ENCODE measurements around the gene CLEC20A.

Gene CLEC20A

DNA sequence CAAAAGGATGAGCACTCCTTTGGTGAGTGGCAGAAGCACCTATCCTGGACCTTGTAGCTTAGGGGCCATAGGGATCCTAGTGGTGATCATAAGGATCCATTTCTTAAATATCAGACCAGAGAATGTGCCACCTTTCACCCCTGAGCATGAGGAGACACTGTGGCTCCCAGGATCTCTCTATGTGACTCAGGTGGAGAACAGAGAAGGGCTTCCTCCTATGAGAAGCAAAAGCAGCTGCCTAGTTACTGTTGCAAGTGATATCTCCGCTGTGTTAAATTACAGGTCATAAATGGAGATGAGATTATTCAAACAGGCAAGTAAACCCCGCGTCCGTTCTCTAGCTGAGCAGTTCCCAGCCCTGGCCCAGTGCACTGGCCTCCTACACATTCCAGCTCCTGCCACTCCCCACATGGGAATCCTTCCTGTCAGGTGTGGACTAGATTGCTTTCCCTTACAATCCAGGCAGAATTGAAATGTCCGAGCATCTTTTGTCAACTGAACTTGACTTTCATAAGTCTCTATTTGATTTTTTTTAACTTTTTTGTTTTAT lies 26.3 kb downstream of the CLEC20A start:
- Histone ChIP-seq H3K4me1 (ENCODE audit: low read depth, poor library complexity, severe bottlenecking) (no peaks in the 10 kb centered on the region), H3K27me3 (ENCODE audit: insufficient read depth, low read depth) (no peaks in the 10 kb centered on the region), H3K36me3 (ENCODE audit: insufficient read depth) (no peaks in the 10 kb centered on the region), H3K4me2 (no peak overlapping the region), H4K20me1 (ENCODE audit: insufficient read depth) (no peaks in the 10 kb centered on the region), H3K9ac (no peak overlapping the region), H3K4me3 (IDR thresholded peaks at IDR 0.05; ENCODE audit: insufficient read depth, low read depth, low read length) (no peak overlapping the region), H2AFZ (ENCODE audit: low read depth) (no peak overlapping the region), H3K79me2 (ENCODE audit: insufficient read depth, low read depth) (no peaks in the 10 kb centered on the region), H3K27ac (no peak overlapping the region)
- TF ChIP-seq, protein P1, sequence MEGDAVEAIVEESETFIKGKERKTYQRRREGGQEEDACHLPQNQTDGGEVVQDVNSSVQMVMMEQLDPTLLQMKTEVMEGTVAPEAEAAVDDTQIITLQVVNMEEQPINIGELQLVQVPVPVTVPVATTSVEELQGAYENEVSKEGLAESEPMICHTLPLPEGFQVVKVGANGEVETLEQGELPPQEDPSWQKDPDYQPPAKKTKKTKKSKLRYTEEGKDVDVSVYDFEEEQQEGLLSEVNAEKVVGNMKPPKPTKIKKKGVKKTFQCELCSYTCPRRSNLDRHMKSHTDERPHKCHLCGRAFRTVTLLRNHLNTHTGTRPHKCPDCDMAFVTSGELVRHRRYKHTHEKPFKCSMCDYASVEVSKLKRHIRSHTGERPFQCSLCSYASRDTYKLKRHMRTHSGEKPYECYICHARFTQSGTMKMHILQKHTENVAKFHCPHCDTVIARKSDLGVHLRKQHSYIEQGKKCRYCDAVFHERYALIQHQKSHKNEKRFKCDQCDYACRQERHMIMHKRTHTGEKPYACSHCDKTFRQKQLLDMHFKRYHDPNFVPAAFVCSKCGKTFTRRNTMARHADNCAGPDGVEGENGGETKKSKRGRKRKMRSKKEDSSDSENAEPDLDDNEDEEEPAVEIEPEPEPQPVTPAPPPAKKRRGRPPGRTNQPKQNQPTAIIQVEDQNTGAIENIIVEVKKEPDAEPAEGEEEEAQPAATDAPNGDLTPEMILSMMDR (conservative IDR thresholded peaks at IDR 0.05; ENCODE audit: low read depth, low read length) = no peak

DNA sequence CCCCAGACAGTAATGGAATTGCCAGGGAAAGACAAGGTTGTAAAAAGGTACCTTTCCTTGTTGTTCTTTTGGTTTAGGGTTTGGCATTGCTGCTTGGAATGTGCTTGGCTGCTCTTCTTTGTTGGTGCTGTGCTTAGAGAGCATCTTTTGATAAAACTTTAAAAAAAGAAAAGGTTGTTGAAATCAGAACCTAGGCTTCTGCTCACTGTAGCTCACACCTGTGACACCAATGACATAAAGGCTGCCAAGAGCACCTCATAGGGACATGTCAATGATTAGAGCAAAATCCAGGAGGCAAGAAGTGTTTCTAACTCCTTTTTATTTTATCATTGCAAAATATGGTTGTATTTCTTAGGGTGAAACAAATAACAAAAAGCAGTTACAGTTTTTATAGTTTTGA lies 28.9 kb downstream of the CLEC20A start:
- Histone ChIP-seq H3K36me3 (ENCODE audit: insufficient read depth) (no peaks in the 10 kb centered on the region), H2AFZ (ENCODE audit: low read depth) (no peak overlapping the region), H3K27ac (no peak overlapping the region), H3K4me1 (ENCODE audit: low read depth, poor library complexity, severe bottlenecking) (no peaks in the 10 kb centered on the region), H3K4me2 (no peak overlapping the region), H4K20me1 (ENCODE audit: insufficient read depth) (no peaks in the 10 kb centered on the region), H3K9ac (no peak overlapping the region), H3K4me3 (IDR thresholded peaks at IDR 0.05; ENCODE audit: insufficient read depth, low read depth, low read length) (no peak overlapping the region), H3K79me2 (ENCODE audit: insufficient read depth, low read depth) (no peaks in the 10 kb centered on the region), H3K27me3 (ENCODE audit: insufficient read depth, low read depth) (no peaks in the 10 kb centered on the region)
- TF ChIP-seq, protein P1 (conservative IDR thresholded peaks at IDR 0.05; ENCODE audit: low read depth, low read length) = no peak

DNA sequence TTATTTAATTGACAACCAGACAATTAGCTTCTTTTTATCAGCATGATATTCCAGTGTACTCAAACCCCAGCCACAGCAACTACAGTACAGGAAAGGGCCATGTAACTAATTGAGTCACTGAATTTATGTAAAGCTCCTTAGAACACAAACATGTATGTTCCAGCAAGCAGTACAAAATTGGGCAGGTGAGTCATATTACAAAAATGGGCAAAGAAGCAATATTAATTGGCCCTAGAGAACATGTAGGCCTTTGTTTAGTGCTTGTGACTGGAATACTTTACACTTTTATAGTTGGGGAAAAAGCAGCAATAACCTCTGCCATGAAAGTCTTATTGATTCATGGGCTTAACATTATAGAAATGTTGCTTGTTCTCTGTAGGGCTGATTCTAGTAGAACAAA lies 31.8 kb downstream of the CLEC20A start:
- Histone ChIP-seq H3K27me3 (ENCODE audit: insufficient read depth, low read depth) (no peaks in the 10 kb centered on the region), H3K4me3 (IDR thresholded peaks at IDR 0.05; ENCODE audit: insufficient read depth, low read depth, low read length) (no peak overlapping the region), H3K36me3 (ENCODE audit: insufficient read depth) (no peaks in the 10 kb centered on the region), H4K20me1 (ENCODE audit: insufficient read depth) (no peaks in the 10 kb centered on the region), H3K4me1 (ENCODE audit: low read depth, poor library complexity, severe bottlenecking) (no peaks in the 10 kb centered on the region), H2AFZ (ENCODE audit: low read depth) (no peak overlapping the region), H3K4me2 (no peak overlapping the region), H3K27ac (no peak overlapping the region), H3K79me2 (ENCODE audit: insufficient read depth, low read depth) (no peaks in the 10 kb centered on the region), H3K9ac (no peak overlapping the region)
- TF ChIP-seq, protein P1 (conservative IDR thresholded peaks at IDR 0.05; ENCODE audit: low read depth, low read length) = no peak

DNA sequence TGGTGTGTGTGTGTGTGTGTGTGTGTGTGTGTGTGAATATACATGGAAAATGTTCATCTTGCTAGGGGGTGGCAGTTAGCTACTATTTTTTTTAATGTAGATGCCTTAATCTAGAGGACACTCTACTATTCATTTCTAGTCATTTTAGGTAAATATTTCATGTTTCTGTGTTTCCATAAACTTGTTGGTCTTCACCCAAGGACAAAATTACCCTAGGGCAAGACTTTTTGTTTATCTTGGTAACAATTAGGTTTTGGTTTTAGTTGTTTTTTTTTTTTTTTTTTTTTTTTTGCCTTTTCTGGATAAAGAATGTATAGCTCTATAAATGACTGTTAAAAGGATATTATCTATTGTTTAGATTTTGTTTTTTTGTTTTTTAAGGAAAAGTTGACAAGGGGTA lies 32.2 kb downstream of the CLEC20A start:
- Histone ChIP-seq H3K79me2 (ENCODE audit: insufficient read depth, low read depth) (no peaks in the 10 kb centered on the region), H3K4me3 (IDR thresholded peaks at IDR 0.05; ENCODE audit: insufficient read depth, low read depth, low read length) (no peak overlapping the region), H4K20me1 (ENCODE audit: insufficient read depth) (no peaks in the 10 kb centered on the region), H3K4me1 (ENCODE audit: low read depth, poor library complexity, severe bottlenecking) (no peaks in the 10 kb centered on the region), H3K36me3 (ENCODE audit: insufficient read depth) (no peaks in the 10 kb centered on the region), H3K4me2 (no peak overlapping the region), H3K27me3 (ENCODE audit: insufficient read depth, low read depth) (no peaks in the 10 kb centered on the region), H3K9ac (no peak overlapping the region), H2AFZ (ENCODE audit: low read depth) (no peak overlapping the region), H3K27ac (no peak overlapping the region)
- TF ChIP-seq, protein P1 (conservative IDR thresholded peaks at IDR 0.05; ENCODE audit: low read depth, low read length) = no peak
